HepG2 (cell line): Measurements from ENCODE around the gene ZBTB21. TPM values are rescaled to one million over a fixed set of nuclear protein-coding genes. Genes with fewer than 3 reads are reported as not detected.

Experiments used
- CHCHD3 ChIP-seq: sonication (generic); formaldehyde crosslinking; IDR thresholded peaks from 2 replicates; pipeline ENCODE4 v1.8.0; 2022; ENCODE audit warnings: mild to moderate bottlenecking, missing genetic modification reagents, moderate library complexity
- GATAD2A ChIP-seq: IDR thresholded peaks from 2 replicates; pipeline ENCODE4 v1.6.1; 2016
- GFI1 ChIP-seq: sonication (generic); formaldehyde crosslinking; IDR thresholded peaks from 2 replicates; pipeline ENCODE4 v1.5.0; 2020; ENCODE audit warnings: missing genetic modification reagents, mild to moderate bottlenecking, borderline replicate concordance
- KDM5B ChIP-seq: sonication (generic); formaldehyde crosslinking; IDR thresholded peaks from 2 replicates; pipeline ENCODE4 v1.4.0; 2020; ENCODE audit warnings: missing genetic modification reagents, mild to moderate bottlenecking, borderline replicate concordance
- LCORL ChIP-seq, 2 experiments: fragments of 450-650 bp in 1 of 2; sonication (generic) in 1 of 2; formaldehyde crosslinking in 1 of 2; IDR thresholded peaks; 2 replicates each; pipeline versions ENCODE4 v1.5.0 to v1.6.1; 2017 to 2020; ENCODE audit warnings: antibody characterized with exemption in 1 of 2, missing genetic modification reagents in 1 of 2
- POLR2AphosphoS5 ChIP-seq: IDR thresholded peaks from 2 replicates; pipeline ENCODE4 v1.6.1; 2012; ENCODE audit warnings: low read depth, low read length
- SNAPC2 ChIP-seq: sonication (generic); formaldehyde crosslinking; IDR thresholded peaks from 2 replicates; pipeline ENCODE4 v1.8.1; 2022; ENCODE audit warnings: mild to moderate bottlenecking, missing genetic modification reagents
- SRSF9 ChIP-seq: fragments of 200-400 bp; formaldehyde crosslinking; IDR thresholded peaks from 2 replicates; pipeline ENCODE4 v1.6.1; 2018; ENCODE audit warnings: borderline replicate concordance, mild to moderate bottlenecking, low read depth, low read length; ENCODE audit not compliant: insufficient read depth, poor library complexity, severe bottlenecking
- TAF1 ChIP-seq: sonication (generic); formaldehyde crosslinking; IDR thresholded peaks from 2 replicates; pipeline ENCODE4 v1.4.0; 2020; ENCODE audit warnings: missing genetic modification reagents
- ZNF3 ChIP-seq: IDR thresholded peaks from 2 replicates; pipeline ENCODE4 v1.7.0; 2017; ENCODE audit warnings: inconsistent platforms
- ZNF431 ChIP-seq: sonication (generic); formaldehyde crosslinking; IDR thresholded peaks from 2 replicates; pipeline ENCODE4 v1.9.0; 2022; ENCODE audit warnings: missing genetic modification reagents, low read depth, mild to moderate bottlenecking, borderline replicate concordance
- ZNF468 ChIP-seq: sonication (generic); formaldehyde crosslinking; IDR thresholded peaks from 2 replicates; pipeline ENCODE4 v1.8.0; 2022; ENCODE audit warnings: mild to moderate bottlenecking, moderate library complexity, missing genetic modification reagents
- ZNF546 ChIP-seq: sonication (generic); formaldehyde crosslinking; conservative IDR thresholded peaks from 2 replicates; pipeline ENCODE4 v1.8.1; 2023; ENCODE audit warnings: mild to moderate bottlenecking, missing genetic modification reagents
- ZNF878 ChIP-seq: sonication (generic); formaldehyde crosslinking; IDR thresholded peaks from 2 replicates; pipeline ENCODE4 v1.8.1; 2023; ENCODE audit warnings: mild to moderate bottlenecking, missing genetic modification reagents, moderate library complexity
- polyA plus RNA-seq, 8 experiments: library from polyadenylated mRNA; depleted of rRNA in 3 of 8; stranded (reverse) in 7 of 8; unstranded in 1 of 8; fragments of >200 nt; fragmentation: Illumina TruSeq in 4 of 8; extraction: Trizol in 4 of 8; gene quantifications; 2 replicates each; pipeline versions ENCODE4 v1.2.1 to v1.2.3, GENCODE V29; 2011 to 2016; ENCODE audit warnings: low read depth in 4 of 8, missing spikeins in 1 of 8, mixed read lengths in 1 of 8; ENCODE audit not compliant: insufficient read depth in 1 of 8
- total RNA-seq, 5 experiments: library from RNA; depleted of rRNA; stranded (reverse); fragments of >200 nt; fragmentation: Illumina TruSeq; extraction: Trizol; gene quantifications; 2 replicates each; pipeline ENCODE4 v1.2.3, GENCODE V29; 2016; ENCODE audit warnings: low read depth in 1 of 5
- TF ChIP-seq, protein P1 (sequence below): sonication (generic); formaldehyde crosslinking; IDR thresholded peaks from 2 replicates; pipeline ENCODE4 v1.4.0; 2020; ENCODE audit warnings: low read depth, missing genetic modification reagents
- TF ChIP-seq, protein P2 (sequence below), 2 experiments: IDR thresholded peaks; 2 replicates each; pipeline ENCODE4 v1.6.1; 2011 to 2012; ENCODE audit warnings: low read length in 2 of 2, borderline replicate concordance in 1 of 2, low read depth in 1 of 2, mild to moderate bottlenecking in 1 of 2, moderate library complexity in 1 of 2
- TF ChIP-seq, protein P3 (sequence below): sonication (generic); formaldehyde crosslinking; IDR thresholded peaks from 2 replicates; pipeline ENCODE4 v1.5.0; 2020; ENCODE audit warnings: mild to moderate bottlenecking, missing genetic modification reagents
- TF ChIP-seq, protein P4 (sequence below), 2 experiments: fragments of 450-650 bp in 1 of 2; sonication (generic) in 1 of 2; formaldehyde crosslinking; IDR thresholded peaks; 2 replicates each; pipeline versions ENCODE4 v1.5.0 to v1.8.0; 2020 to 2022; ENCODE audit warnings: mild to moderate bottlenecking in 1 of 2, missing genetic modification reagents in 1 of 2

The ZBTB21 gene
- total and polyA plus RNA-seq, 2 of the 13 experiments (the other 11 are each of a cell fraction or from before 2014, with no cell fraction given), result 4.5 to 6.1 TPM

DNA sequence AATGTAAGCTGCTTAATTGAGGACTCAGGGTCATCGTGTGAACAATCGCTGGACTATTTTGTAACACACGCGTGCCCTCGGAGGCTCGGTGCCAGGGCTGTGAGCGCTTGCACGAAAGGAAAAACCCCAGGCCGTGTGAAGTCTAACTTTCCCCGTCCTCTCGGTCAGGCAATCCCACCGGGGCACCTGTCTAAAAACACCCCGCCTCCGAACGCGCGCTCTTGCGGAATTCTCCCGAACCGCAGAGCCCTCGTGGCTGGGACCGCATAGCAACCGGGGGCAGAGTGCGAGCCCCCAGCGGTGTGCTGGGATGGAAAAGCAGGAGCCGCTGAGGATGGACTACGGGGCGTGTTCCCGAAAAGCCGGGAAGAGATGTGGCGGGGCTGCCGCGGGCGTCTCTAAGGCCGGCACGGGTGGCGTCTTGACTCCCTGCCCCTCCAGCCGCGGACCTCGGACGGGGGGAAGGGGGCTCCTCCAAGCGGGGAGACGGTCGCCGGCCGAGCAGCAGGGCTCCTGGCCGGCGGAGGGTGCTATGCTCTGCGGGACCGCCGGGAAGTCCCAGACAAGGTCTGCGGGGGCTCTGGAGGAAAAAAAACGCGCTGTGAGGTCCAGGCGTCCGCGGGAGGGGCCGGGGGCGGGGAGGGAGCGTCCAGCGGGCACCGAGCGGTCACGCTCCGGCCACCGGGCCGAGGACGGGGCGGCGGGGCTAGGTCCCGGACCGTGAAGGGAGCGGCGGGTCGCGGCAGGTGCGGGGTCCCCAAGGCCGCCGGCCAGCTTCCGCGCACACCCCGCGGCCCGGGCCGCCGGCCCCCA, 936 bp downstream of the ZBTB21 start (continued):
- TF ChIP-seq, protein P1, sequence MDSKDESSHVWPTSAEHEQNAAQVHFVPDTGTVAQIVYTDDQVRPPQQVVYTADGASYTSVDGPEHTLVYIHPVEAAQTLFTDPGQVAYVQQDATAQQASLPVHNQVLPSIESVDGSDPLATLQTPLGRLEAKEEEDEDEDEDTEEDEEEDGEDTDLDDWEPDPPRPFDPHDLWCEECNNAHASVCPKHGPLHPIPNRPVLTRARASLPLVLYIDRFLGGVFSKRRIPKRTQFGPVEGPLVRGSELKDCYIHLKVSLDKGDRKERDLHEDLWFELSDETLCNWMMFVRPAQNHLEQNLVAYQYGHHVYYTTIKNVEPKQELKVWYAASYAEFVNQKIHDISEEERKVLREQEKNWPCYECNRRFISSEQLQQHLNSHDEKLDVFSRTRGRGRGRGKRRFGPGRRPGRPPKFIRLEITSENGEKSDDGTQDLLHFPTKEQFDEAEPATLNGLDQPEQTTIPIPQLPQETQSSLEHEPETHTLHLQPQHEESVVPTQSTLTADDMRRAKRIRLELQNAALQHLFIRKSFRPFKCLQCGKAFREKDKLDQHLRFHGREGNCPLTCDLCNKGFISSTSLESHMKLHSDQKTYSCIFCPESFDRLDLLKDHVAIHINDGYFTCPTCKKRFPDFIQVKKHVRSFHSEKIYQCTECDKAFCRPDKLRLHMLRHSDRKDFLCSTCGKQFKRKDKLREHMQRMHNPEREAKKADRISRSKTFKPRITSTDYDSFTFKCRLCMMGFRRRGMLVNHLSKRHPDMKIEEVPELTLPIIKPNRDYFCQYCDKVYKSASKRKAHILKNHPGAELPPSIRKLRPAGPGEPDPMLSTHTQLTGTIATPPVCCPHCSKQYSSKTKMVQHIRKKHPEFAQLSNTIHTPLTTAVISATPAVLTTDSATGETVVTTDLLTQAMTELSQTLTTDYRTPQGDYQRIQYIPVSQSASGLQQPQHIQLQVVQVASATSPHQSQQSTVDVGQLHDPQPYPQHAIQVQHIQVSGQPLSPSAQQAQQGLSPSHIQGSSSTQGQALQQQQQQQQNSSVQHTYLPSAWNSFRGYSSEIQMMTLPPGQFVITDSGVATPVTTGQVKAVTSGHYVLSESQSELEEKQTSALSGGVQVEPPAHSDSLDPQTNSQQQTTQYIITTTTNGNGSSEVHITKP, result no peak
- TF ChIP-seq ZNF546 (CRISPR knock-in tag) (no peak), CHCHD3 (CRISPR knock-in tag) (no peak), ZNF468 (CRISPR knock-in tag) (no peak), GATAD2A (CRISPR knock-in tag) (no peak), POLR2AphosphoS5 (no peak; the same call in 1 of the 2 replicates), SNAPC2 (no peak), GFI1 (CRISPR knock-in tag) (no peak), SRSF9 (no peak), LCORL (IDR thresholded peaks at IDR 0.05) (no peak), LCORL (CRISPR knock-in tag; IDR thresholded peaks at IDR 0.05) (0 out of 2 replicates have a peak, but pooled peaks have one; percentile 31), TAF1 (CRISPR knock-in tag) (no peak), ZNF878 (CRISPR knock-in tag) (no peak), ZNF3 (no peak), KDM5B (CRISPR knock-in tag) (0 out of 2 replicates have a peak, but pooled peaks have one; percentile 66), ZNF431 (CRISPR knock-in tag) (no peak)
- TF ChIP-seq, protein P2, sequence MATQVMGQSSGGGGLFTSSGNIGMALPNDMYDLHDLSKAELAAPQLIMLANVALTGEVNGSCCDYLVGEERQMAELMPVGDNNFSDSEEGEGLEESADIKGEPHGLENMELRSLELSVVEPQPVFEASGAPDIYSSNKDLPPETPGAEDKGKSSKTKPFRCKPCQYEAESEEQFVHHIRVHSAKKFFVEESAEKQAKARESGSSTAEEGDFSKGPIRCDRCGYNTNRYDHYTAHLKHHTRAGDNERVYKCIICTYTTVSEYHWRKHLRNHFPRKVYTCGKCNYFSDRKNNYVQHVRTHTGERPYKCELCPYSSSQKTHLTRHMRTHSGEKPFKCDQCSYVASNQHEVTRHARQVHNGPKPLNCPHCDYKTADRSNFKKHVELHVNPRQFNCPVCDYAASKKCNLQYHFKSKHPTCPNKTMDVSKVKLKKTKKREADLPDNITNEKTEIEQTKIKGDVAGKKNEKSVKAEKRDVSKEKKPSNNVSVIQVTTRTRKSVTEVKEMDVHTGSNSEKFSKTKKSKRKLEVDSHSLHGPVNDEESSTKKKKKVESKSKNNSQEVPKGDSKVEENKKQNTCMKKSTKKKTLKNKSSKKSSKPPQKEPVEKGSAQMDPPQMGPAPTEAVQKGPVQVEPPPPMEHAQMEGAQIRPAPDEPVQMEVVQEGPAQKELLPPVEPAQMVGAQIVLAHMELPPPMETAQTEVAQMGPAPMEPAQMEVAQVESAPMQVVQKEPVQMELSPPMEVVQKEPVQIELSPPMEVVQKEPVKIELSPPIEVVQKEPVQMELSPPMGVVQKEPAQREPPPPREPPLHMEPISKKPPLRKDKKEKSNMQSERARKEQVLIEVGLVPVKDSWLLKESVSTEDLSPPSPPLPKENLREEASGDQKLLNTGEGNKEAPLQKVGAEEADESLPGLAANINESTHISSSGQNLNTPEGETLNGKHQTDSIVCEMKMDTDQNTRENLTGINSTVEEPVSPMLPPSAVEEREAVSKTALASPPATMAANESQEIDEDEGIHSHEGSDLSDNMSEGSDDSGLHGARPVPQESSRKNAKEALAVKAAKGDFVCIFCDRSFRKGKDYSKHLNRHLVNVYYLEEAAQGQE (IDR thresholded peaks at IDR 0.05; ENCODE audit: borderline replicate concordance in 1 of 2, low read depth in 1 of 2, low read length in 2 of 2), result no peak
- TF ChIP-seq, protein P3, sequence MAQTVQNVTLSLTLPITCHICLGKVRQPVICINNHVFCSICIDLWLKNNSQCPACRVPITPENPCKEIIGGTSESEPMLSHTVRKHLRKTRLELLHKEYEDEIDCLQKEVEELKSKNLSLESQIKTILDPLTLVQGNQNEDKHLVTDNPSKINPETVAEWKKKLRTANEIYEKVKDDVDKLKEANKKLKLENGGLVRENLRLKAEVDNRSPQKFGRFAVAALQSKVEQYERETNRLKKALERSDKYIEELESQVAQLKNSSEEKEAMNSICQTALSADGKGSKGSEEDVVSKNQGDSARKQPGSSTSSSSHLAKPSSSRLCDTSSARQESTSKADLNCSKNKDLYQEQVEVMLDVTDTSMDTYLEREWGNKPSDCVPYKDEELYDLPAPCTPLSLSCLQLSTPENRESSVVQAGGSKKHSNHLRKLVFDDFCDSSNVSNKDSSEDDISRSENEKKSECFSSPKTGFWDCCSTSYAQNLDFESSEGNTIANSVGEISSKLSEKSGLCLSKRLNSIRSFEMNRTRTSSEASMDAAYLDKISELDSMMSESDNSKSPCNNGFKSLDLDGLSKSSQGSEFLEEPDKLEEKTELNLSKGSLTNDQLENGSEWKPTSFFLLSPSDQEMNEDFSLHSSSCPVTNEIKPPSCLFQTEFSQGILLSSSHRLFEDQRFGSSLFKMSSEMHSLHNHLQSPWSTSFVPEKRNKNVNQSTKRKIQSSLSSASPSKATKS (CRISPR knock-in tag), result no peak
- TF ChIP-seq, protein P4, sequence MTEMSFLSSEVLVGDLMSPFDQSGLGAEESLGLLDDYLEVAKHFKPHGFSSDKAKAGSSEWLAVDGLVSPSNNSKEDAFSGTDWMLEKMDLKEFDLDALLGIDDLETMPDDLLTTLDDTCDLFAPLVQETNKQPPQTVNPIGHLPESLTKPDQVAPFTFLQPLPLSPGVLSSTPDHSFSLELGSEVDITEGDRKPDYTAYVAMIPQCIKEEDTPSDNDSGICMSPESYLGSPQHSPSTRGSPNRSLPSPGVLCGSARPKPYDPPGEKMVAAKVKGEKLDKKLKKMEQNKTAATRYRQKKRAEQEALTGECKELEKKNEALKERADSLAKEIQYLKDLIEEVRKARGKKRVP (CRISPR knock-in tag; IDR thresholded peaks at IDR 0.05), result peak in 1 of 2 experiments; percentile 43; a peak in 1 of 4 replicates
